ENCODE measurements around the gene FNDC3B.

The FNDC3B gene

DNA sequence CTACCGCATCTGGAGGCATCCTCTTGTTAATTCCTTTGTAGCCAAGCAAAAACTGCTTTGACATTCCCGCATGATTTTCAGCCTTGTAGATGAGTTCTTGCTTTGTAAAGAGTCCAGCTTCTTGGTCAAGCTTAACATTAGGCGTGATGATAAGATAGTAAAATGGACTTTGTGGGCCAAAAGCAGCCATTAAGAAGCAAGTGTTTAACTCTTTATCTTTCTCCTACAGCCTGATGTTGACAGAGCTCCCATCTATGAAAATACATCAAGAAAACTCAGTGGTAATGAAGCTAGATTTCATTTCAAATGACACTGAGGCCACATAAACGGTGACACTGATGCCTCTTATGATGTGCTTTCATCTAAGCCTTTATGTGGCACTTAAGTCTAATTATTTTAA, 33.2 kb downstream of the FNDC3B start:
- no peak for DNase-seq (ENCODE audit: low read depth in 2 of 2, low spot score in 1 of 2)

GRCh38 chr3:172073262-172073915, 34.0 kb downstream of the FNDC3B start:
- DNase-seq (ENCODE audit: low read depth in 2 of 2, low spot score in 1 of 2), result no peak

DNA sequence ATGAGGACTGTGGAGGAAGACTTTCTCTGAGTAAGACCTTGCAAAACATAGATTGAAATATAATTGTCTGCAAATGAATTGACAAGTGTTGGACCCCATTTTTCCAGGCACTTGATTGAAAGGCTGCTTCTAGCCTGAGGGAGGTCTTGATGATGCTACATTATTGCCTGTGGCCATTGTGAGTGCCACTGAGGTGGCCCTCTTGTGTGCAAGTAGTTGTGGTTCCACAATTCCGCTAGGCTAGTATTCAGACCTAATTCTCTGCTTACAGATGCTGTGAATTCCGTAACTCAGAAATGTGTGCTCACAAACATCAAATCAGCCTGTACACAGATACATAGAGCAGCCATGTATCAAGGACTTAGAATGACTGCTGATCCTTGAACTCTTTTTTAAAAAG, 34.7 kb downstream of the FNDC3B start:
- DNase-seq (ENCODE audit: low read depth in 2 of 2, low spot score in 1 of 2), result no peak

DNA sequence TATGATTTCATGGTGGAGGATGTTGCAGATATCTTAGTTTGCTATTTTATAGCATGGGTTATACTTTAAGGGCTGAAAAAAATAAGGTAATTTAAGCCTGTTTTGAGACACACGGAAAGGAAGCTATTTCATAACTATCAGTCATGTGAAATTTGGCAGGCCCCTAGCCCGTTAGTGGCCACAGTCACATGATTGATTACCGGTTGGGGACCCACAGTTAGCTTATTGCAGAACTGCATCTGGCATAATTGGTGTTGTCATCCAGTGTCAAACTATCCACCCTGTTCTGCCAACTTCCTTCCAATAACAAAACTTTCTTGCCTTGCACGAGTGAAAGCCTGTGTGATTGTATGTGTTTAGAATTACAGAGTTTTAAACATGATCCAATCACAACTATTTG, 35.2 kb downstream of the FNDC3B start:
- DNase-seq (ENCODE audit: low read depth in 2 of 2, low spot score in 1 of 2), result no peak

DNA sequence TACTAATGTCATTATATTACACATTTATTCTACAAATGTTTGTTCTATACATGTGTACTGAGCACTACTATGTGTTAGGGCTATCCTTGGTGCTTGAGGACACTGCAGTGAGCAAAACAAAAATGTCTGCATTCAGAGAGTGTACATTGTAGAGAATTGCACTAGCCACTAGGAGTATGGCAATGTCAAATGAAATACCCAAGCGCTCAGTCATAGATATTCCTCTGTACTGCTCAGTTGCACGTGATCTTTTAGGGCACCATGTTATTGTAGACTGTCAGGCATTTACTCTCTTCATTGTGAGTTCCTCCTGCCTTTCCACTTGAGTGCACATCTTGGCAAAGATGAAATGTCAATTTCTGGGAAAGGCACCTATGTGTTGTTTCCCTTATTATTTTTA, 36.8 kb downstream of the FNDC3B start:
- DNase-seq (ENCODE audit: low read depth in 2 of 2, low spot score in 1 of 2), result no peak

DNA sequence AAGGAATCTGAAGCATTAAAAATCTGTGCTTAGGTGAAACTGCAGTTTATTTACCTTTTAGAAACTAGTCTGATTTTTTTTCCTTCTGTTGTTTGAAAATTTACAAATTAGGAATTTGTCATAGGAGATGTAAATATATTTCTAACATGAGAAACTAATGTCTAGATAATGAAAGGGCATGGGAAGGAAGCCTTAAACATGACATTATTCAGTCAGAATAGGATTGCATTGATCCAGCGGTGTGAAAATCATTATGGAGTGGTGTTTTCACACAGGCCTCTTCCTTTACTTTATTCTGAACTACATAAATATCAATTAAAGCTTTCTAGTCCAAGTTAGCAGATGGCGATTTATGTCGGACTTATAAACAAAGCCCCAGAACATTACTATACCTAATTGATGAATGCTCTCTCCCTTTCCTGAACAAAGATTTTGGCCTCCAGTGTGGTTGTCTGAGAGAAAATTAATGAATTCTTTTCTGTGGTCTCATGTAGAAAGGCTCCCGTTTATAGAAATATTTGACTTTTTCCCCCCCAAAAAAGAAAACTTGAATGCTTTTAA, 37.9 kb downstream of the FNDC3B start:
- no peak for DNase-seq (ENCODE audit: low read depth in 2 of 2, low spot score in 1 of 2)

DNA sequence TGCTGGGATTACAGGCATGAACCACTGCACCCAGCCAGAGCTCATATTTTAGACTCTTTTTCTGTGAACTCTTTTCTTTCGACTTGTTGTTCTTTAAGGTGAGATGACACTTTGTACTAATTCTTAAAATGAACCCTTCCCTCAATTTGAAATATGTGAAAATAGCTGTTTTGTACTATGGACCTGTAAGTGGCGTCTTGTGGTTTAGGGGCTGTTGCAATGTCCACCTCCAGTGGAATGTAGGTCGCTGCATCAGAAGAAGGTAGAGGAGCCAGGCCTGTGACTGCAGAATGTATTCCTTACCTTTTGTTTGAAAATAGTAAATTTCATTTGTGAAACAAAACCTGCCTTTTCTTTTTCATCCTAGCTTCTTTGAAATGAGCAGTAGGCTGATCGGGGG, 38.9 kb downstream of the FNDC3B start:
- no peak for DNase-seq (ENCODE audit: low read depth in 2 of 2, low spot score in 1 of 2)

DNA sequence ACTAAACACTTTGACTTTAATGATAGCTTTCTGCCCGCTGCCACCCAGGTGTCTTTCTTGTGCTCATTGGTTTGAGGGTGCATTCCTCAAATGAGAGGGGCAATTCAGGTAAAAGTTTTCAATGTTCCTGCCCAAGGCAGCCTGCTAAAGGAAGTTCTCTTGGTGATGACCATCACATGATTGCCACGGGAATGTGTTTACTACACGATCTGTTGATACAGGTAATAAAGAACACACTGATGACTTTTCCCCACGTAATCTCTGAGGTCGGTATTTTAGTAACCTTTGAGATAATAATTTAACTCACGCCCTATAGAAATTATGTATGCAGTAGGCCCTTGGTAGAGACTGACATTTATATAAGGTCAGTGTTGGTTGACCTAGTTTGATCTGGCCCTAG, 39.3 kb downstream of the FNDC3B start:
- no peak for DNase-seq (ENCODE audit: low read depth in 2 of 2, low spot score in 1 of 2)

- no peak for DNase-seq (ENCODE audit: low read depth in 2 of 2, low spot score in 1 of 2)
These were observed 40.1 kb downstream of the FNDC3B start for GRCh38 chr3:172079326-172079976.

- DNase-seq (ENCODE audit: low read depth in 2 of 2, low spot score in 1 of 2), result no peak
These were observed 41.1 kb downstream of the FNDC3B start for GRCh38 chr3:172080503-172080902.

DNA sequence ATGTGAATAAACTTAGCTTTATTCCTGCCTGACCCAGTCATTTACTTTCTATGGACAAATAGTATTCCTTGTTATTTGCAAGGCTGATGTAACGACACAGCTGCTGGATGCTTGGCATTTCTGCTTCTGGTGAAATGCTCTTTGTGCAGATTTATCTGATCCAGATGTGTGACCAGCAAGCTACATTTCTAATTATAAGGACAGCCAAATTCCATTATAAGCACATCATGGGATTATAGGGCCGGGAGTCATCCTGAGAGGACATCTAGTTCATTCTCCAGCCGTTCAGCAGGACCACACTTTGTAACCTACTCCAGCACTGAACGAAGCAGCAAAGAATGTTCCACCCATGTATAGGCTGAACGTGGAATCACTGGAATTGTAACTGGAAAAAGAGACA, 42.9 kb downstream of the FNDC3B start:
- no peak for DNase-seq (ENCODE audit: low read depth in 2 of 2, low spot score in 1 of 2)

- DNase-seq (ENCODE audit: low read depth in 2 of 2, low spot score in 1 of 2), result no peak
These were observed 43.6 kb downstream of the FNDC3B start for GRCh38 chr3:172082820-172083513.

GRCh38 chr3:172083995-172084409, 44.6 kb downstream of the FNDC3B start:
- DNase-seq (ENCODE audit: low read depth in 2 of 2, low spot score in 1 of 2), result no peak

GRCh38 chr3:172084871-172085556, 45.6 kb downstream of the FNDC3B start:
- DNase-seq (ENCODE audit: low read depth in 2 of 2, low spot score in 1 of 2), result no peak

DNA sequence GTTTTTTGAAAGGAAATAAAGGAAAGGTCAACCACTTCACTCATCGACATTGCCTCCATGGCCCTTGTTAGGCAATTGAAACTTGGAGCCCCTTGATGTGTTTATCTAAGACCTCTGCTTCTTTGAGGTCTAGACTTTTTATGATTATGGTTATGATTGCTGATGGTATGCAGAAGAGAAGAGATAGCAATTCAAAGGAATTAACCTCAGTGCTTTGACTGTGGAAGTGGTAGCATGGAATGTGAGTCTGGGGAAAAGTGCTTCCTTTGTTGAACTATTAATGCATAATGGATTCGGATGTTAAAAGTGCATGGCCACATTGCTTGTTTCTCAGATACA, 46.1 kb downstream of the FNDC3B start:
- no peak for DNase-seq (ENCODE audit: low read depth in 2 of 2, low spot score in 1 of 2)

DNA sequence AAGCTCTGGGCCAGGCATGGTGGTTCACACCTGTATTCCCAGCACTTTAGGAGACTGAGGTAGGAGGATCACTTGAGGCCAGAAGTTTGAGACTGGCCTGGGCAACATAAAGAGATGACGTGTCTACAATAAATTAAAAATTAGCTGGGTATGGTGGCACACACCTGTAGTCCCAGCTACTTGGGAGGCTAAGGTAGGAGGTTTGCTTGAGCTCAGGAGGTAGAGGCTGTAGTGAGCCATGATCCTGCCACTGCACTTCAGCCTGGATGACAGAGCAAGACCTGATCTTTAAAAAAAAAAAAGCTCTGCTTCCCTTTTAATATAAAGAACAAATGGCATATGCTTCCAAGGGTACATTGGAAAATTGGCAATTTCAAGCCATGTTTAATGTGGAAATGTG, 46.7 kb downstream of the FNDC3B start:
- no peak for DNase-seq (ENCODE audit: low read depth in 2 of 2, low spot score in 1 of 2)

- no peak for DNase-seq (ENCODE audit: low read depth in 2 of 2, low spot score in 1 of 2)
These were observed 47.8 kb downstream of the FNDC3B start for GRCh38 chr3:172087198-172087597.

DNA sequence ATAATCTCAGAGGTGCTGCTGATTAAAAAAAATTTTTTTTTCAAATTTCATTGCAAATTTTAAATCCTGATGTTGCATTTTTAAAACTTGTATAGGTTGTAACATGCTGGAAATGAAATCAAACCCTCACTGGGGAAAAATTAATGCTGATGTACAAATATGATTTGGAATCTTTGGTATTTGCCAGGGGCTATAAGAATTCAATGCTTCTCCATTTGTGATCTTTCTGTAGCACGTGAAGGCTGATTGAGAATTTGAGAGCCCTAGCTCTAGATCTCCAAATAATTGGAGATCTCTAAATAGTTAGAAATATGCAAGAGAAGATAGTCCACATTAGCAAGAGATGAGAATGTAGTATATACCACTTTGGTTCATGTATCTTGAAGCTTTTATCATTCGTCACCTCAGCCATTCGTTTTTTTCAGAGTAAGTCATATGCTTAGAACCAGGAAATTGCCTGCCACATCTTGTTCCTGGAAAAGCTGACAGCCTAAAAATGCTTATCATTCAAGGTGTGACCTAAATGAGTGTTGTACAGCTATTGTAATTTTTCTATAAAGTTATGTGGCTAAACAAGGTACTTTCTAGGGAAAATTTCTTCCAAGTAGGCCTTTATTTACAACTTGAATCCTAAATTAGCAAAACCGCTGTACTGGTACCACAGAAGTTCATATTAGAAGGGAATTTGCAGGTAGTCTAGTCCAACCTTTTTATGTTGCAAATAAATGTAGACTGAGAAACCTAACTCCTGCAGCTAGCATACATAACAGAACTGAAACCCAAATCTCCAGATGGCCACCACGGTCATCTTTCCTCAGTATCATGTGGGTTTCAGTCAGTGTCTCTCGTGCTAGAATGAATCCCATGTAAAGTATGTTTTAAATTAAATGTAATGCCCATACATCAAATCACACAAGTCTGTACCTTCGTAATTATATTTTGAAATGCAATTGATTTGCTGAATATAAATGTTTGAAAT, 48.5 kb downstream of the FNDC3B start:
- DNase-seq (ENCODE audit: low read depth in 2 of 2, low spot score in 1 of 2), result no peak

DNA sequence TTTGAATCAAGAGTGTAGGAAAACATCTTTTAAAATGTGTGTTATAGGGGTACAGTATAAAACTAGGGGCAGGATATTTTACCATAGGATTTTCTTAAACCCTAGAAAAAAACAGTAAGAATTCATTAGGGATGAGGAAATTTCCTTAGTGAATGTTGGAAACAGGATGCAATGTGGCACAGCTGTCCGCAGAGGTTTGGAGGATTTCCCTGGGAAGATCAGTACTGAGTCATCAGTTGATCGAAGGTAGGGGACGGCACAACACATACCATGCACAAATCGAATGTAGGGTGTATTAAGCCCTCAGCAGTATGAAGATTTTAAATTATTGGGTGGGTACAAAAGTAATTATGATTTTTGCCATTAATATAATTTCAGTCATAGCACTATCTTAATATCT, 49.9 kb downstream of the FNDC3B start:
- no peak for DNase-seq (ENCODE audit: low read depth in 2 of 2, low spot score in 1 of 2)

DNA sequence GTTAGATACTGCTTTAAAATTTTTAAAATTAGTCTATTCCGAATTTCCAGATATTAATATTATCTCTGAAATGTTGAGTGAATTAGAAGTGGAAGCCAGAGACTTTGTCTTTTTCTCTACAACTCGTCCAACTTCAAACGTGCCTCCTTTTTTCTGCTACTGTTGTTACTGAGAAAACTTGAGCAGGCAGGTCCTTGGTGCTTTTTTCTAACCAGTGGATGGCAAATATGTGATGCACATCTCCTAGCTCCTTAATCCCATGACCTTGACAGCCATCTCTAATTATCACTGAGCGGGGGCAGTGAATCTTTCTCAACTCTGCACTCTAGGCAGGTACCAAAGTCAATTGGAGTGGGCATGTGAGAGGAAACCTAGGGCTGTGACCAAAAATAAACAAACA, 50.7 kb downstream of the FNDC3B start:
- DNase-seq (ENCODE audit: low read depth in 2 of 2, low spot score in 1 of 2), result no peak

DNA sequence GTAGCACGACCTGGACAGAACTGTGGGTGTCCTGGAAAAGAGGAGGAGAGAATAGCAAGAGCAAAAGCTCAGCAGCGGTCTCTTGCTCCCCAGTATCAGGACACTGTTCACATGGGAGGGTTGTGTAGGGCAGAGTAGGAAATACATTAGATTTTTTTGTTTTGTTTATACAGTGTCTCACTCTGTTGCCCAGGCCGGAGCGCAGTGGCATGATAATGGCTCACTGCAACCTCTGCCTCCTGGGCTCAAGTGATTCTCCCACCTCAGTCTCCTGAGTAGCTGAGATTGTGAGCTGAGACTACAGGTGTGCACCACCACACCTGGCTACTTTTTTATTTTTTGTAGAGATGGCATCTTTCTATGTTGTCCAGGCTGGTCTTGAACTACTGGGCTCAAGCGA, 53.3 kb downstream of the FNDC3B start:
- DNase-seq (ENCODE audit: low read depth in 2 of 2, low spot score in 1 of 2), result no peak

Data from stimulated activated CD8-positive, alpha-beta memory T cell treated with anti-CD3 and anti-CD28 coated beads, Interleukin-4, amount 100 ng/mL, for 4 hours (primary cell).